Measurements from ENCODE around the gene ZFYVE26. TPM values are rescaled to one million over a fixed set of nuclear protein-coding genes. Genes with fewer than 3 reads are reported as not detected.

Gene ZFYVE26
- total RNA-seq, result 42.9 TPM
- long read RNA-seq, partial matches to known transcripts, result 22 of 25 reads
- long read RNA-seq, other reads (novel, unspliced or antisense), result 3 of 25 reads

GRCh38 chr14:67816326-67817002 is at the start of gene ZFYVE26:
Gene ZFYVE26, minus strand, starts transcription at chr14:67816590. Its CDS starts 627 bp downstream, at chr14:67815963.
- Histone ChIP-seq H3K4me3 (peak within 1 kb of the TSS; percentile 93), H3K36me3 (peaks cover 27% of the 10 kb centered on the region), H3K27ac (peak within 1 kb of the TSS; percentile 89), H3K27me3 (no peaks in the 10 kb centered on the region), H3K9me3 (no peaks in the 10 kb centered on the region), H3K4me1 (peaks cover 17% of the 10 kb centered on the region)
- intact Hi-C loops (cut with DNase I), result no loop called here
- peak; percentile 94 for ATAC-seq
- TF ChIP-seq CTCF (IDR thresholded peaks at IDR 0.05), result no peak
- DNase-seq, result peak; percentile 92

- ATAC-seq, result no peak
- intact Hi-C loops (cut with DNase I), result no loop called here
- DNase-seq, result no peak
- Histone ChIP-seq H3K4me1 (no peaks in the 10 kb centered on the region), H3K4me3 (no peak overlapping the region), H3K9me3 (no peaks in the 10 kb centered on the region), H3K27ac (no peak overlapping the region), H3K27me3 (no peaks in the 10 kb centered on the region), H3K36me3 (no peaks in the 10 kb centered on the region)
- no peak for TF ChIP-seq CTCF (IDR thresholded peaks at IDR 0.05)
Observed at GRCh38 chr14:67863223-67863622, 46.8 kb upstream of the ZFYVE26 start.

GRCh38 chr14:67859169-67859749 is 42.9 kb upstream of the ZFYVE26 start:
- DNase-seq (no peak), ATAC-seq (no peak)
- no peak for TF ChIP-seq CTCF (IDR thresholded peaks at IDR 0.05)
- Histone ChIP-seq H3K27ac (no peak overlapping the region), H3K4me3 (no peak overlapping the region), H3K36me3 (no peaks in the 10 kb centered on the region), H3K9me3 (no peaks in the 10 kb centered on the region), H3K4me1 (no peaks in the 10 kb centered on the region), H3K27me3 (no peaks in the 10 kb centered on the region)
- intact Hi-C loops (cut with DNase I), result no loop called here

GRCh38 chr14:67857778-67858350 is 41.5 kb upstream of the ZFYVE26 start:
- intact Hi-C loops (cut with DNase I), result no loop called here
- H3K36me3 ChIP-seq, result no peaks in the 10 kb centered on the region
- DNase-seq, result no peak
- TF ChIP-seq CTCF (IDR thresholded peaks at IDR 0.05), result no peak
- no peaks in the 10 kb centered on the region for H3K4me1 ChIP-seq
- no peak overlapping the region for H3K27ac ChIP-seq
- H3K27me3 ChIP-seq, result no peaks in the 10 kb centered on the region
- no peak overlapping the region for H3K4me3 ChIP-seq
- ATAC-seq, result no peak
- no peaks in the 10 kb centered on the region for H3K9me3 ChIP-seq

GRCh38 chr14:67856827-67857226 is 40.4 kb upstream of the ZFYVE26 start:
- DNase-seq, result no peak
- intact Hi-C loops (cut with DNase I), result no loop called here
- ATAC-seq, result no peak

More at GRCh38 chr14:67856827-67857226, 40.4 kb upstream of the ZFYVE26 start:
- Histone ChIP-seq H3K27me3 (no peaks in the 10 kb centered on the region), H3K27ac (no peak overlapping the region), H3K36me3 (no peaks in the 10 kb centered on the region), H3K9me3 (no peaks in the 10 kb centered on the region), H3K4me1 (no peaks in the 10 kb centered on the region), H3K4me3 (no peak overlapping the region)
- no peak for TF ChIP-seq CTCF (IDR thresholded peaks at IDR 0.05)

Data from upper lobe of right lung (tissue), 1 donor.